MCF 10A (cell line): ENCODE data around the gene MOGAT3. TPM values are rescaled to one million over a fixed set of nuclear protein-coding genes. Genes with fewer than 3 reads are reported as not detected.

ENCODE experiments used
- BruUV-seq: library from RNA; stranded (reverse); fragments of 400-500 nt; replicated peaks from 2 replicates; lab custom pipeline; 2021; lab: Mats Ljungman, UMichigan
- CTCF ChIA-PET: fragments of 300-600 bp; sonication (Branson Sonifier 250); formaldehyde crosslinking; extraction: SDS; loops from one replicate; lab custom pipeline; 2021; ENCODE audit warnings: antibody characterized with exemption, inconsistent platforms; lab: Yijun Ruan, JAX
- POLR2A ChIA-PET: fragments of 300-600, 350-650 bp; sonication (Branson Sonifier 250); formaldehyde crosslinking; extraction: SDS; loops from one replicate; lab custom pipeline; 2020; ENCODE audit warnings: antibody characterized with exemption, inconsistent platforms; lab: Yijun Ruan, JAX
- DNase-seq: peaks from one replicate; pipeline ENCODE4 v3.0.0-alpha.2; 2018; ENCODE audit not compliant: unreplicated experiment
- H3K27ac Mint-ChIP-seq: one replicate; pipeline ENCODE4 v1.8.0; 2022; ENCODE audit warnings: mild to moderate bottlenecking, low read depth, mixed read lengths; ENCODE audit not compliant: unreplicated experiment
- H3K27me3 Mint-ChIP-seq: one replicate; pipeline ENCODE4 v1.8.0; 2022; ENCODE audit warnings: mixed read lengths; ENCODE audit not compliant: insufficient read depth, unreplicated experiment
- H3K36me3 Mint-ChIP-seq: one replicate; pipeline ENCODE4 v1.8.0; 2022; ENCODE audit warnings: mild to moderate bottlenecking, moderate library complexity, mixed read lengths; ENCODE audit not compliant: insufficient read depth, unreplicated experiment
- H3K4me1 Mint-ChIP-seq: one replicate; pipeline ENCODE4 v1.8.0; 2022; ENCODE audit warnings: mixed read lengths; ENCODE audit not compliant: insufficient read depth, unreplicated experiment
- H3K4me3 Mint-ChIP-seq: one replicate; pipeline ENCODE4 v1.8.0; 2022; ENCODE audit warnings: mild to moderate bottlenecking, moderate library complexity, mixed read lengths; ENCODE audit not compliant: unreplicated experiment
- H3K9me3 Mint-ChIP-seq: one replicate; pipeline ENCODE4 v1.8.0; 2022; ENCODE audit warnings: mixed read lengths; ENCODE audit not compliant: unreplicated experiment
- intact Hi-C: fragments of 100-400 bp; cut with micrococcal nuclease; formaldehyde crosslinking; loops from 2 replicates; pipeline ENCODE4 v1.14.1; 2022
- total RNA-seq: library from RNA; stranded (reverse); gene quantifications from 2 replicates; pipeline ENCODE4 v1.2.3, GENCODE V29; 2022
- TF ChIP-seq, protein P1 (sequence below): fragments of 200-600 bp; IDR thresholded peaks from one replicate; pipeline ENCODE4 v1.8.0; 2022; ENCODE audit warnings: antibody characterized with exemption, mild to moderate bottlenecking; ENCODE audit not compliant: unreplicated experiment

Gene MOGAT3
- total RNA-seq, 1 experiment from 2014 or later, result not detected

DNA sequence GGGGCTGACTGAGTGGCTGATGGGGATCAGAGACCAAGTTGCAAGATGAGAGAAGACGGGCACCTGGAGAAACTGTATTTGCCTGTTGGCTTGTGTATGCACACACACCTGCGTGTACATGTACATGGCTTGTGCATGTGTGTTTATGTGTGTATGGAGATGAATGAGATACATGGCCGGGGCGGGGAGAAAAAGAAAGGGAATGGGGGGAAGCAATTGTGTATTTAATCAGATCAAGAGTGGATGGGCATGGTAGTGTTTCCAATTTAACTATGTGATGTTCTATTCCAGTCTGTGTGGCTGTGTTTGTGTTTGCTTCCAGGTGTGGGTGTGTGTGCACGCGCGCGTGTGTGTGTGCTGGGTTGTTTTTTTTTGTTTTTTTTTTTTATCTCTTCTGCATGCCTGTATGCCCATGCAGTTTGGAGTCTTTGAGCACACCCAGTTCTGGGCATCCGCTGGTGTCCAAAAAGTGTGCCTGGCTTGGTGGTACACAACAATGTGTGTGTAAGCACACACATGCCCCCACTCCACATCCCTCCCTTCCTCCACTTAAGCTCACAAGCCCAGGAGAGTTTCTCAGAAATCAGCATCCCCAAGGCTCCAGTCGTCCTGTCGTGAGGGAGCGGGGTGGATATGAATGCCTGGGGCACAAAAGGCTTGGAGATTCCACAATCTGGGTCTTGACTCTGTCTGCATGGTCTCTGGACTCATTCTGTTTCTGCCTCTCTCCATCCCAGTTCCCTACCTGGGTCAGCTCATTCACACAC lies 33.0 kb downstream of the MOGAT3 start:
- Mint-ChIP-seq H3K9me3 (no peaks in the 10 kb centered on the region), H3K36me3 (peaks cover 4% of the 10 kb centered on the region), H3K4me1 (peaks cover 50% of the 10 kb centered on the region), H3K4me3 (no peak overlapping the region), H3K27ac (no peak overlapping the region), H3K27me3 (peaks cover 77% of the 10 kb centered on the region)
- no TSS peak for BruUV-seq
- no peak for DNase-seq
- TF ChIP-seq, protein P1, sequence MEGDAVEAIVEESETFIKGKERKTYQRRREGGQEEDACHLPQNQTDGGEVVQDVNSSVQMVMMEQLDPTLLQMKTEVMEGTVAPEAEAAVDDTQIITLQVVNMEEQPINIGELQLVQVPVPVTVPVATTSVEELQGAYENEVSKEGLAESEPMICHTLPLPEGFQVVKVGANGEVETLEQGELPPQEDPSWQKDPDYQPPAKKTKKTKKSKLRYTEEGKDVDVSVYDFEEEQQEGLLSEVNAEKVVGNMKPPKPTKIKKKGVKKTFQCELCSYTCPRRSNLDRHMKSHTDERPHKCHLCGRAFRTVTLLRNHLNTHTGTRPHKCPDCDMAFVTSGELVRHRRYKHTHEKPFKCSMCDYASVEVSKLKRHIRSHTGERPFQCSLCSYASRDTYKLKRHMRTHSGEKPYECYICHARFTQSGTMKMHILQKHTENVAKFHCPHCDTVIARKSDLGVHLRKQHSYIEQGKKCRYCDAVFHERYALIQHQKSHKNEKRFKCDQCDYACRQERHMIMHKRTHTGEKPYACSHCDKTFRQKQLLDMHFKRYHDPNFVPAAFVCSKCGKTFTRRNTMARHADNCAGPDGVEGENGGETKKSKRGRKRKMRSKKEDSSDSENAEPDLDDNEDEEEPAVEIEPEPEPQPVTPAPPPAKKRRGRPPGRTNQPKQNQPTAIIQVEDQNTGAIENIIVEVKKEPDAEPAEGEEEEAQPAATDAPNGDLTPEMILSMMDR, result no peak
- ChIA-PET POLR2A (interaction anchor here (0.5 kb wide), 1 partner anchor 304 kb away, joined by 3 read pairs; no protein-coding TSS in a partner anchor), CTCF (interaction anchor here (0.6 to 1.8 kb wide), 11 partner anchors 9 to 319 kb away, joined by 3 to 13 read pairs (median 3); partner anchors contain the start of gene FIS1)
- intact Hi-C loops, result loop anchor here (2.0 kb wide), 1 partner anchor 23 kb away; no protein-coding TSS in a partner anchor

DNA sequence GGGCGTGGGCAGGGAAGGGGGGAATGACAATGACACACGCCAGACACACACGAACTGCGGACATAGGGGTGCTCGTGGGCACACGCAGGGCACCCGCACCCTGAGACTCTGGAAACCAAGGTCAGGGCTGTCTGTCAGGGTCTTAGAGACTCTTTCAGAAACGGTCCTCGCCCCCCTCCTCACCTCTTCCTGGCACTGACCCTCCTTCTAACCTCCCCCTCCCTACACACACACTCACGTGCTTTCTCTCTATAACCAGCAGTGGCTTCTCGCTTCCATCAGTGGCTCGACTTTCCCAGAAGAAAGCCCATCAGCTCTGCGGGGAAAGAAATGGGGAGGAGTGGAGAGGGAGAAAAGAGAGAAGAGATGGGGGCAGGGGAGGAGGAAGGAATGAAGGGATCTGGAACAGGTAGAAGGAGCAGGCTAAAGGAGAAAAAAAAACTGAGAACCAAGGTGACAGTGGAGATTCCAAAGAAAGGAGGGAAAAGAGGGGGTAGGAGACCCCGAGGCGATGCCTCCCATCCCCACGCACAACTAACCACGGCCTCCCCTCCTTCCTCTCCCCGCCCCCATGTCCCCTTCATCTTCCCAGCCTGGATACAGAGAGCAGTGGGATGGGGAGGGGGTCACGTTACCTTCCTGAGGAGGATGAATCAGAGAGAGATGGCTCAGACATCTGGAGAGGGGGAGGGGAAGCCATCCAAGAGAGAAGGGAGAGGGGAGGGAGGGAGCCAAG lies 33.8 kb downstream of the MOGAT3 start:
- POLR2A ChIA-PET, result no interaction called here
- peaks cover 50% of the 10 kb centered on the region for H3K4me1 Mint-ChIP-seq
- CTCF ChIA-PET, result no interaction called here
- TF ChIP-seq, protein P1, result no peak
- DNase-seq, result no peak
- peaks cover 4% of the 10 kb centered on the region for H3K36me3 Mint-ChIP-seq
- peak overlapping the region; percentile 22 for H3K4me3 Mint-ChIP-seq
- H3K9me3 Mint-ChIP-seq, result no peaks in the 10 kb centered on the region
- intact Hi-C loops, result no loop called here
- peaks cover 70% of the 10 kb centered on the region for H3K27me3 Mint-ChIP-seq
- BruUV-seq, result no TSS peak
- H3K27ac Mint-ChIP-seq, result no peak overlapping the region

DNA sequence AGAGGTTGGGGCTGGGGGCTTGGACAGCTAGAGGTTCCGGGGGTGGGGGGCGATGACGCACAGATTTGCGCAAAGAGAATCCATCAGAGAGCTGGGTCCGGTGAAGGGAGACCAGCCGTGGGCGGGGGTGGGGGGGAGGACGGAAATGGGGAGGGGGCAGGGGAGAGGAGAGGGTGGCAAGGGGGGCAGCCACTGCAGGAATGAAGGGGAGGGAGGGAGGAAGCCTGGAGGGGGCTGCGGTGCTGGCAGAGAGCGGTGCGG lies 34.3 kb downstream of the MOGAT3 start:
- Mint-ChIP-seq H3K27ac (no peak overlapping the region), H3K27me3 (peaks cover 65% of the 10 kb centered on the region), H3K4me3 (peak overlapping the region; percentile 22), H3K36me3 (peaks cover 4% of the 10 kb centered on the region), H3K9me3 (no peaks in the 10 kb centered on the region), H3K4me1 (peaks cover 47% of the 10 kb centered on the region)
- intact Hi-C loops, result no loop called here
- BruUV-seq, result no TSS peak
- POLR2A ChIA-PET, result no interaction called here
- TF ChIP-seq, protein P1, result no peak
- CTCF ChIA-PET, result no interaction called here
- DNase-seq, result no peak
